Measurements from ENCODE around the gene XPO6.
"Not testable (repeated sequence)": the region's sequence is repeated elsewhere in the genome, so short reads cannot be mapped to it uniquely, and the experiment has no call there.

The XPO6 gene

GRCh38 chr16:28149011-28149888 is 62.5 kb downstream of the XPO6 start:
- DNase-seq = no peak

- DNase-seq = no peak
These were observed 65.2 kb downstream of the XPO6 start for GRCh38 chr16:28146536-28146935.

- no peak for DNase-seq
These were observed 66.0 kb downstream of the XPO6 start for GRCh38 chr16:28145796-28146195.

- no peak for DNase-seq
These were observed 70.8 kb downstream of the XPO6 start for GRCh38 chr16:28140788-28141618.

- no peak for DNase-seq
These were observed 72.2 kb downstream of the XPO6 start for GRCh38 chr16:28139530-28139929.

- no peak for DNase-seq
These were observed 74.9 kb downstream of the XPO6 start for GRCh38 chr16:28136751-28137434.

- no peak for DNase-seq
These were observed 78.1 kb downstream of the XPO6 start for GRCh38 chr16:28133666-28134065.

- DNase-seq = no peak
These were observed 79.9 kb downstream of the XPO6 start for GRCh38 chr16:28131743-28132393.

GRCh38 chr16:28131181-28131580 is 80.6 kb downstream of the XPO6 start:
- no peak for DNase-seq

GRCh38 chr16:28130099-28131088 is 81.4 kb downstream of the XPO6 start:
- no peak for DNase-seq

- DNase-seq = no peak
These were observed 84.8 kb downstream of the XPO6 start for GRCh38 chr16:28126684-28127620.

- no peak for DNase-seq
These were observed 86.2 kb downstream of the XPO6 start for GRCh38 chr16:28125592-28125991.

- DNase-seq = no peak
These were observed 90.2 kb downstream of the XPO6 start for GRCh38 chr16:28121527-28121926.

GRCh38 chr16:28120754-28121153 is 91.0 kb downstream of the XPO6 start:
- DNase-seq = no peak

- DNase-seq = no peak
These were observed 93.1 kb downstream of the XPO6 start for GRCh38 chr16:28118637-28119036.

GRCh38 chr16:28117168-28117565 is 94.6 kb downstream of the XPO6 start:
- DNase-seq = no peak

- DNase-seq = not testable (repeated sequence)
These were observed 95.9 kb downstream of the XPO6 start for GRCh38 chr16:28115866-28116265.

- no peak for DNase-seq
These were observed 98.9 kb downstream of the XPO6 start for GRCh38 chr16:28112908-28113307.

- no peak for DNase-seq
These were observed 100.8 kb downstream of the XPO6 start for GRCh38 chr16:28110977-28111376.

- DNase-seq = no peak
These were observed 101.3 kb downstream of the XPO6 start for GRCh38 chr16:28110479-28110878.

All from NCI-H1436 (cell line).